ENCODE measurements around the gene PCSK6.

The PCSK6 gene

GRCh38 chr15:101325263-101326025, 164.1 kb downstream of the PCSK6 start:
- DNase-seq (ENCODE audit: low spot score): no peak

GRCh38 chr15:101324524-101325177, 164.9 kb downstream of the PCSK6 start:
- no peak for DNase-seq (ENCODE audit: low spot score)

DNA sequence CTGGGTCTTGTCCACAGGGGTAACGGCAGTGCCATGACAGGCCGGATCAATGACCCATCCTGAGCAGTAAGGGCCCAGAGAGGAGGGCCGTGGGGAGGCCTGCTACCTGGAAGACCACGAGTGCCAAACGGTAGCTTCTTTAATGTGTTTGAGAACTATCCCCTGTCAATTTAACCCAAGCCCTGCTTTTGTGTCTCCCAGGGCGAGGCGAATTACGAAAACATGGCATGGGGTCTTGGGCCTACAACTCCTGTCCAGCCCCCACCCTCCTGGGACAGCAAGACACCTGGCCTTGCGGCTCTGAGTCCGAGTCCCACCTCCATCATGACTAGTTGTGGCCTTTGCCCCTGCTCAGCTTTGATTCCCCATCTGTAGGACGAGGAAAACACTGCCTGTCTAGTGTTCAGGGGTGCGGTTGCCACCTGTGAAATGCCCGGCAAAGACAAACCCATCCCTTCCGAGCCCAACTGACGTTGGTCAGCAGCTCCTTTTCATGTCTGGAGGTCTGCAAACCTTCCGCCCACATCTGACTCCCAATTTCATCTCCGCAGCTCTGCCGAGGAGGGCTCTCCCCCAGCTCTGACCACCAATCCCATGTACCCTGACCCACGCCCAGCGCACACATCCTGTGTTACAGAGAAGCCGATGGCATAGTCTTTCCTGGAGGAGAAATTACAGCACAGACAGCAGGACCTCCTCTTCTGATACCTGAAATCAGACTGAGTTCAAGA, 165.5 kb downstream of the PCSK6 start:
- DNase-seq (ENCODE audit: low spot score): no peak

DNA sequence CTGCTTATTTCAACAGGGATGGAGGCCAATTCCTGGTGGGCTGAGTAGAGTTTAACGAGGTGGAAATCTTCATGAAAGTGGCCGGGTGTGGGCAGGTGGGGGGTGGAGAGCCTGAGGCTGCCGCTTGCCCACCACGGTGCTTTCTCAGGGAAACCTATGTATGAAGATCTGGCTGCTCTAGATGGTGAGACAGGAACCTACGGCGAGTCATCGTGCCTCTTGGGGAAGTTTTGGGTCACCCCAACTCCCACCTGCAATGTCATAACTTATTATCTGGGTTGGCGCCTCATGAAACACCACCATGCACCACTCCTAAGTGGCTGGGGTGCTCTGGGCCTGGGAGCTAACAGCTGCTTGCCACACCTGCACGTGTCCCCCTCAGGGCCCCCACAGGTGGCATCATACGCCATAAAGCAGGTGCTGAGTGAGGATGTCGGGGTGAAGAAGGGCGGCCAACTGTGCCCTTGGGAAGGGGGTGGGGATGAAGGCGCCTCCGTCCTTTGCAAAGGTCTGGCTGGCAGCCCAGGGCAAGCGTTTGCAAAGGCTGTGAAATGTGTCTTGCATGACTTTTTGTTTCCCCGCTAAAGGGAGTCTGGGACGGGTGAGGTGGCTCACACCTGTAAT, 166.5 kb downstream of the PCSK6 start:
- DNase-seq (ENCODE audit: low spot score): no peak

- DNase-seq (ENCODE audit: low spot score): no peak
These were observed 167.4 kb downstream of the PCSK6 start for GRCh38 chr15:101322016-101322695.

- peak; percentile 44 for DNase-seq (ENCODE audit: low spot score)
These were observed 168.9 kb downstream of the PCSK6 start for GRCh38 chr15:101320501-101321052.

DNA sequence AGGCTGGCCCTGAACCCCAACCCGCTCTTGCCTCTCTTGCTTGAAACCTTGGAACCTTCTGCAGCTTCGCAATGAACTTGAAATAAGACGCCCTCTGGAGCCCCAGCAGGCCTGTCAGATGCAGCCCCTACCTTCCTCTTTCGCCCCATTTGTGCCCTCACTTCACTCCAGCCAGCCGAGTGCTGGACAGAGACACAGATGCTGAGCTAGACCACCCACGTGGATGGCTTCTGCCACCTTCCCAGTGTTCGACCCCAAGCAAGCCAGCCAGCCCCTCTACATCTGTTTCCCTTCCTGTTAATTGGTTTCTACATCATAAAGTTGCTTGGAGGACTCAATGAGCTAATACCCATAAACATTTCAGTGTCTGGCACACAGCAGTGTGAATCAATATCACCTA, 170.7 kb downstream of the PCSK6 start:
- no peak for DNase-seq (ENCODE audit: low spot score)

- DNase-seq (ENCODE audit: low spot score): peak; percentile 50
These were observed 171.2 kb downstream of the PCSK6 start for GRCh38 chr15:101318147-101318819.

DNA sequence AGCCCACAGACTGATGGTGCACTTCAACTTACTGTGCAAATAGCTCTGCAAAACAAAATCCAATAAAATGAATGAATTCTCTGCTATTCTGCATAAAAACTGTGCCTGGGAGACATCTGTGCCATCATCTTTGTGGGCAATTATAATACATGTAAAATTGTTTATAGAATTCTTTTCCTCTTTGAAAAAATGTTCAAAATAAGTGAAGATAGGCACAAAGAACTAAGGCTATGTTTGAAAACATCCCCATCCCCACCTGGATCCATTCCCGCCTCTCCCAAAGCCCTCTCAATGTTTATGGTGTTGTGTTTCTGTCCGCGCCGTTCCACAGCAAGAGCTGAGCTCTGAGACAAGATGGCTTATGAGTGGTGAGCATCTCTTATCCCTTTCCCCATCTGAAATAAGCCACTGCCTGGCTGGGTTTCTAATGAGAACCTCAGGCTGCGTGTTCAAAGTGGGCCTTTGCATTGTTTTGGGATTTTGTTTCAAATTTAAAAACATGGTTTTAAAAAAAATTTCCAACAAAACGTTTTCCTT, 172.1 kb downstream of the PCSK6 start:
- no peak for DNase-seq (ENCODE audit: low spot score)

- DNase-seq (ENCODE audit: low spot score): no peak
These were observed 173.0 kb downstream of the PCSK6 start for GRCh38 chr15:101316529-101316928.

DNA sequence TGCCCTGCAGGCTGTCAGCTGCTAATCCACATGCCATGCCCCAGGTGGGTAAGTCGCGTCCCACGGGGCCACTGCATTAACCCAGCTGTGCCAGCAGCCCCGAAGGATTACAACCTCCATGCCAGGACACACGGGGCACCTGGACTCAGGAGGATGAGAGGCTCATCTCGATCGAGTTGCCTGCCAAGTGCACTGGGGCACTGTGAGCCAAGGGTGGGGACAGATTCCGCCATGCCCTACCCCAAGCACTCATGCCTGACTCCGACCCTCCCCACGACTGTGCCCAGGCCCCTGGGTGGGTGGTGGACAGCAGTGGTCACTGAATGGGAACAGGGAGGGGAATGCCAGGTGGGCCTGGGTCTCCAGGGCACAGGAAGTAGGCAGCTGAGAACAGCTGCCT, 173.8 kb downstream of the PCSK6 start:
- no peak for DNase-seq (ENCODE audit: low spot score)

- DNase-seq (ENCODE audit: low spot score): no peak
These were observed 175.0 kb downstream of the PCSK6 start for GRCh38 chr15:101314336-101315125.

- DNase-seq (ENCODE audit: low spot score): no peak
These were observed 176.3 kb downstream of the PCSK6 start for GRCh38 chr15:101313041-101313761.

GRCh38 chr15:101310508-101310907, 179.0 kb downstream of the PCSK6 start:
- no peak for DNase-seq (ENCODE audit: low spot score)

DNA sequence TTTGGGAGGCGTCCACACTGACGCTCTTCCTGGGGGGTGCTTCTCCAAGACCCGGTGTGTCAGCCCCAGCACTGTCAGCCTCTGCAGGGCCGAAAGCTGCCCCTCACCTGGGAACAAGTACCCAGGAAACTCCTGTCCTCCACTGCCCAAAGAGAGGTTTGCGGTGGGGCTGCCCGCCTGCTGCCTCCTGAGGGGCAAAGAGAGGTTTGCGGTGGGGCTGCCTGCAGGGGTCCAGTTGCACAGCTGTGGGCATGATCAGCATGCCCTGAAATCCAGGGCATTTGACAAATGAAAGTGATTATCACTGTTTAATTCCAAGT, 179.4 kb downstream of the PCSK6 start:
- DNase-seq (ENCODE audit: low spot score): no peak

DNA sequence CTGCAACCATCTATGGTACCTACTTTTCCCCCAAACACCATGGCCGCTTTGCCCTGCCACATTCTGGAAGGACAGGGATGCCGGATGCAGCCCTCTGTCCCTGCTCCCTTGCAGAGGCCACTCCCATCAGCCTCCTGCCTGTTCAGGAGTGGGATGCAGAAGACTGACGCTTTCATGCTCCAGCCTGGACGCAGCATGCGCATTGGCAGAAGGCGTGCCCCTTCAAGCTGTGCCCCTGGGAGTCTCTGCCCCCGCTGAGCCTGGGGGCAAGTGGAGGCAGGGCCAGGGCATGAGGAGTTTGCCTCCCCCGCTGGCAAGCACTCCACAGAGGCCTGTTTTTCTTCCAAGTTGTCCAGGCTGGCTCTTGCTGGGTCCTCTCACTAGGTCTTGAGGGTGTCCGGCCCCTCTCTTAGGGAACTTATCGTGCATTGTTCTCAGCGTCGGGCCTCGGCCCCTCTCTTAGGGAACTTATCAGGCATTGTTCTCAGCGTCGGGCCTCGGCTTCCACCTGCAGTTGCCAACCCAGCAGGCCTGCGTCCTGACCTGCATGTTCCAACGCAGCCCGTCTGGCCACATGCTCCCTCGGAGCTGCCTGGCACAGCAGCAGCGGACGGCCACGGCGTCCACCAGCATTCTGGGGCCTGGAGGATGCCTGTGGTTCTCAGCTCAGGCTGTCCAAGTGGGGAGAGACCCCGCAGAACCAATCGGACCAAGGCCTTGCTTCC, 179.9 kb downstream of the PCSK6 start:
- DNase-seq (ENCODE audit: low spot score): no peak

DNA sequence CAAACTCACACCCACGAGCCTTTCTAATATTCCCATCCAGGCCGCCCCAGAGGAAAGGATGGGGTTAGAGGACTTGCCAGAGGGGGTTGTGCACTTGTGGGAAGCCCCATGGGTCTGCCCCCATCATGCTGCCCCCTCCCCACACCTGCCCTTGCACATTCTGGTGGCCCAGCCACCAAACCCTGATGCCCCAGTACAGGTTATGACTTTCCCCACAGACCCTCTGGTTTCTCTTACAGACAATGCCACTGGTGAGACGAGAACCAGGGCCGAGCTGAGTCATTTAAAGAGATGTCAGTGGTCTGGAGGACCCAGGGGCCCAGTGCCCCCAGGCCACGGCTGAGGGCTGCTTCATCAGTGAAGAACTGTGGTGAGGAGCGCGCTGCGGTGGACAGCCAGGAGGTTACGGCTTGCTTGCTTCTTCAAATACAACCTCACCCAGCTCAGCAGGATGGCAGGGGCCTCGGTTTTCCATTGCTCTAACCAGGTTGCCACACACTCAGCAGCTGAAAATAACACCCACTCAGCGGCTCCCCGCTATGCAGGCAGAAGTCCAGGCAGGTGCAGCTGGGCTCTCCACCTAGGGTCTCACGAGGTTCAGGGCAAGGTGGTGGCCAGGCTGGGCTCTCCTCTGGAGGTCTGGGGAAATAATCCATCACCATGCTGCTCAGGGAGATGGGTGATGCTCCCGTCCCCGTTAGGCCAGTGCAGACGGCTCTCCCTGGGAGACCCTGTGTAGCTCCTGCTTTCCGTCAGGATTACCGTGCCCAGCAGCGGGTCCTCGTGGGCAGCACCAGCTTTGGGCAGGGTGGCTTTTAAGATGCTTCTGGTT, 180.7 kb downstream of the PCSK6 start:
- no peak for DNase-seq (ENCODE audit: low spot score)

Measured in kidney tubule cell (primary cell).